ACHN (cell line): ENCODE measurements around the gene TET1.
"Not testable (repeated sequence)": the region's sequence is repeated elsewhere in the genome, so short reads cannot be mapped to it uniquely, and the experiment has no call there.

Source experiments
- DNase-seq: peaks from one replicate; pipeline ENCODE4 v3.0.0-alpha.2; 2015
- in situ Hi-C: cut with HindIII; loops from 2 replicates; pipeline ENCODE4 v1.10.0; 2017; ENCODE audit warnings: low sequenced_read_pairs, low pct_ligation_motif_present, low pct_unique_long_range_greater_than_20kb

Gene TET1

DNA sequence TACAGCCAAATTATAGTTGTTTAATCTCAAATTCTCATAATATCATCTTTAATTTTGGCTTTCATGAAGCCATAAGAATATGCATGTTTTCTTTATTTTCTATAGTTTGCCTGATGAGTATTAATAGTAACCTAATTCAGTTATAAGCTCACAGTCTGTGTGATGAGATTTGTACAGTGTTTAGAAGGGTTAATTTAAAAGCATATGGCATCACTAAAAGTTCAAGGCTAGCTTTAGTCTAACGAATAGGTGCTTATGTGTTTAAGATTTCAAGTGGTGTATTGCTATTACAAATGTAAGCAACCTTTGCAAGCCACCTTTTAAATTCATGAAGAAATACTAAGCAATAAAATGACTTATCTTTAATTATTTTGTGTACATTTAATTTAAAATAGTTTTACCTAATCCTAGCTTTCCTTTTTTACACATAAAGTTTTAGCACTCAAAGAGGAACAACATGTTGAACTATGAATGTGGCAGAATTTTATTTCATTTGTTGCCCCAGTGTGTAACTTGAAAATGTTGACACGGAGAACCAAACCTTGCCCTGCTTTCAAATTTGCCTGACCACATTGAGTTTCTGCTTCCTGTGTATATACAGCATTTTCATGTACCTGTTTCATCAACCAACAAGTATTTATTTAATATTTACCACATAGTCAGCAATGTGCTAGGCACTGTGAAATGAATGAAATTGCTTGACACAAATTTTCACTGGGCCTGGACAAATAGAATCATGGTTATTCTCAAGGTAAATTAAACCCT is 41.5 kb downstream of the TET1 start:
- in situ Hi-C loops = no loop called here
- no peak for DNase-seq

DNA sequence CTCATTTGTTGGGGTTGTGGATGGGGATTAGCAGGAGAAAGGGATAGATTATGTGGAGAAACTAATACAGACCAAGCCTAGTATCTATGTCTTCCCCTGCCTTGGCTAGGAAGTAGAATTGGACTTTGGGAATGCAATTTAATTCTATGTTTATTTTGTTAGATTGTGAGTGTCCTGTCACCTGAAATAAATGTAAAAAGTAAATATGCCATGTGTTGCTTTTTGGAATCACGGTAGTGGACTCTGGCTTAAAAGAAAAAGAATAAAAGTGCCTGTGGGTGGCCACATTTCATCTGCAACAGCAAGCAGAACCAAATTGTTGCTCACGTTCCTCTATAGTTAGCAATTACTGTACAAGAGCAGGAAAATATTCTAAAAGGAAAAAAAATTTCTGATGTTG is 42.3 kb downstream of the TET1 start:
- DNase-seq = no peak
- in situ Hi-C loops = no loop called here

DNA sequence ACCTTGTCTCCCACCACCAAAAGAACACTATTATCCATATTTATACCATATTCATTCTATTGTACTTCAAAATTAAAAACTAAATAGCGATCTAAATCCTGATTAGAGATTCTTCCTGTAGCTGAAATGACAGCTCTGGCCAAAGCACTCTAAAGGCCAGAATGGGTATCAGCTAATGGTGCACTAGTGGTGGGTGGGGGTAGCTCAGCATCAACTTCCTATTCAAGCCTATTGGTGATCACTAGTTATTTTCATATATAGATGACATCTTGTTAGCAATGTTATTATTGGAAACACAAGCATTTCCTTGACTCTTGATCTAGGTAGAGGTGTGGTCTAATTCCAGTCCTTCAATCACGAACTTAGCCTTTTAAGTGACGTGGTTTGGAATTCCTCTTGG is 43.6 kb downstream of the TET1 start:
- DNase-seq = no peak
- in situ Hi-C loops = no loop called here

DNA sequence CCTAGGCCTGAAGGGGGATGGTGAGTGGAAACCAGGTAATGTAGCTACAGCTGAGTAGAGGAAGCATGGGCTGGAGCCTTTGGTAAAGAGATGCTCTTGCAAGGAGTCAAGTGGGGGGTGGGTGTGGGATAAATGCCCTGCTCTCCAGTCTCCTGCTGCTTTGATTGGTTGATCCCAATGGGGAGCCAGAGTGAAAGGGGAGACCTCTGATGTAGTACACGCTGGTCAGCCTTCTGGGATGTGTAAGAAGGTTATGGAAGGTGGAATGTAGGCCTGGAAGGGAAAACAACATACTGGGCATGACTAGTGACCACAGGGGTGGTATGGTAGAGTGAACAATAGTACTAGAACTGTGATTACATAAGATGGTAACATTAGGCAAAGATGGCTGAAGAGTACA is 44.3 kb downstream of the TET1 start:
- no peak for DNase-seq

DNA sequence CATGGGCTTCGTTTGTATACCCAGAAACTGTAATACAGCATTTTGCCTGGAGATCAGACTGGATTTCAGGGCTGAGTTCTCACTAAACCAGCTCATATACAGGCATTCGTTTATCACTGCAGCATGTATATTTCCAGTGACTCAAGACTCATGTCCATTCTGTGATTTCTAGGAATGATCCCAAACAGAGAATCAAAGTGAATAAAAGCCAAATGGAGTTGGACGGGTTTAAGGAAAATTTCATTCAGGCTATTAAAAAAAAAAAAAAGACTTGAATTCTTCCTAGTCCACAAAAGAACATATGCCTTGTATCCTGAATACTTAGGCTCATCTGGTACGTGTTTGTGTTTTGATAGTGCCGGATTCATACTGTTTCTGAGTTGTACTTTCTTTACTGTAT is 46.8 kb downstream of the TET1 start:
- DNase-seq = no peak
- in situ Hi-C loops = no loop called here

More for the DNA sequence above, 44.3 kb downstream of the TET1 start:
- in situ Hi-C loops = no loop called here

DNA sequence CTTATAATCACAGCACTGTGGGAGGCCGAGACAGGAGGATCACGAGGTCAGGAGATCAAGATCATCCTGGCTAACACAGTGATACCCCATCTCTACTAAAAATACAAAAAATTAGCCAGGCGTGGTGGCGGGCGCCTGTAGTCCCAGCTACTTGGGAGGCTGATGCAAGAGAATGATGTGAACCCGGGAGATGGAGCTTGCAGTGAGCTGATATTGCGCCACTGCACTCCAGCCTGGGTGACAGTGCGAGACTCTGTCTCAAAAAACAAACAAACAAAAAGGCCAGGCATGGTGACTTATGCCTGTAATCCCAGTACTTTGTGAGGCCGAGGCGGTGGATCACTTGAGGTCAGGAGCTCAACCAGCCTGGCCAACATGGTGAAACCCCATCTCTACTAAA is 49.9 kb downstream of the TET1 start:
- DNase-seq, in situ Hi-C loops: not testable (repeated sequence)

DNA sequence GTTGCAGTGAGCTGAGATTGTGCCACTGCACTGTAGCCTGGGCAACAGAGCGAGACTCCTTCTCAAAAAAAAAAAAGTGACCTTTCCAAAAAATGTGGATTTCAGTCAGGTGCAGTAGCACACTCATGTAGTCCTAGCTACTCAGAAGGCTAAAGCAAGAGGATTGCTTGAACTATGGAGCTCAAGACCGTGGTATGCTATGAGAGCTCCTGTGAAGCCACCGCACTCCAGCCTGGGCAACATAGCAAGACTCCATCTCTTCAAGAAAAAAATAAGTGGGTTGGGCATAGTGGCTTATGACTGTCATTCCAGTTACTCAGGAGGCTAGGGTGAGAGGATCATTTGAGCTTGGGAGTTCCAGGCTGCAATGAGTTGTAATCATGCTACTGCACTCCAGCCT is 51.1 kb downstream of the TET1 start:
- no peak for DNase-seq
- in situ Hi-C loops = no loop called here

DNA sequence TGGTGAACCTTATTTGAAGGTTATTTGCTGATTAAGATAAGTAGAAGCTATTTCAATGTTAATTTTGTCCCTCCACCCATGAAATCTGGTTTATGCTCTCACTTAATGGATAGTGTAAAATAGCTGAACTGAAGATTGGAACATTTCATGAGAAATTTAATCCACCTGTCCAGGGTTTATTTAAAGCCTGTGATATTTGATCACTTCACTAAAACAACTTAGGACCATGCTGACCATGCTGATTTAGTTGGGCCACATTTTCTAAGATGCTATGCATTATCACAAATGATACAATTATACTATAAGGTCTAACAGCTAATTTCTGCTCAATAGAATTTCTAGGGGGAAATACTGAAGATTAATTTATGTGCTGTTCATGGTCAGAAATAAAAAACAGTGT is 53.8 kb downstream of the TET1 start:
- in situ Hi-C loops, DNase-seq: not testable (repeated sequence)

DNA sequence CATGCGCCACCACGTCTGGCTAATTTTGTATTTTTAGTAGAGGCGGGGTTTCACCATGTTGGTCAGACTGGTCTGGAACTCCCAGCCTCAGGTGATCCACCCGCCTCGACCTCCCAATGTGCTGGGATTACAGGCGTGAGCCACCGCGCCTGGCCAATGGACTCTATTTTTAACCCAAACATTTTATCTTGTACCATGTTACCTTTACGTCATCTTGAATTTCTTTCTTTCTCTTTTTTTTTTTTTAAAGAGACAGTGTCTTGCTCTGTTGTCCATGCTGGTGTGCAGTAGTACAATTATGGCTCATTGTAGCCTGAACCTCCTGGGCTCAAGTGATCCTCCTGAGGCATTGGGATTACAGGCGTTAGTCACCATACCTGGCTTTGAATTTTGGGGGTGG is 57.6 kb downstream of the TET1 start:
- in situ Hi-C loops, DNase-seq: not testable (repeated sequence)

DNA sequence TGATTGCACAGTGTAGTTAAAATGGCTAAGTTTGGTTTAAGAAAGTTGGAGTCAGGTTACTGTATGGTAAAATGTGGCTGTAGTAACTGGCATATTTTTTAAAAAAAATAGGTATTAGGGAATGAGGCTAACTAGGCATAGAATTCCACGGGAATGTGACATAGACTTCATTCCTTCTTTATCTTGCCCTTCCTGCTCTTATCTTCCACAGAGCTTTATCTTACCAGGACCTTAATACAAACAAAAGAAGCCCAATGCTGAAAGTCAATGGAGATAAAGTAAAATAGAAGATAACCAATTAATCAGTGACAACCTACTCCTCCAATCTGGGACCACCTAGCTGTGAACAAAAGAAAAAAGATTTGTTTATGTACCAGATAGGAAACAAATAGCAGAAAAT is 58.1 kb downstream of the TET1 start:
- in situ Hi-C loops = no loop called here
- no peak for DNase-seq

DNA sequence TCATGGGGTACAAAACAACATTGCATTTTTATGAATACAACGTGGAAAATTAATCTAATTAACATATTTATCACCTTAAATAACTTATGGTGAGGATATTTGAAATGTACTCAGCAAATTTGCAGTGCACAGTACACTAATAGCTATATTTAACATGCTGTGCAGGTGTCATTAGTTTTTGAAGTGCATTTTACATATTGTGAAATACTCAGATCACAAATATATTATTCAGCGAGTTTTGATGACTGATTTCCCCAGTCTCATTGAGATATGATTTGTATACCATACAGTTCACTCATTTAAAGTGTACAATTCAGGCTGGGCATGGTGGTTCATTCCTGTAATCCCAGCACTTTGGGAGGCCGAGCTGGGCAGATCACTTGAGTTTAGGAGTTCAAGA is 59.5 kb downstream of the TET1 start:
- in situ Hi-C loops = no loop called here
- DNase-seq = no peak

DNA sequence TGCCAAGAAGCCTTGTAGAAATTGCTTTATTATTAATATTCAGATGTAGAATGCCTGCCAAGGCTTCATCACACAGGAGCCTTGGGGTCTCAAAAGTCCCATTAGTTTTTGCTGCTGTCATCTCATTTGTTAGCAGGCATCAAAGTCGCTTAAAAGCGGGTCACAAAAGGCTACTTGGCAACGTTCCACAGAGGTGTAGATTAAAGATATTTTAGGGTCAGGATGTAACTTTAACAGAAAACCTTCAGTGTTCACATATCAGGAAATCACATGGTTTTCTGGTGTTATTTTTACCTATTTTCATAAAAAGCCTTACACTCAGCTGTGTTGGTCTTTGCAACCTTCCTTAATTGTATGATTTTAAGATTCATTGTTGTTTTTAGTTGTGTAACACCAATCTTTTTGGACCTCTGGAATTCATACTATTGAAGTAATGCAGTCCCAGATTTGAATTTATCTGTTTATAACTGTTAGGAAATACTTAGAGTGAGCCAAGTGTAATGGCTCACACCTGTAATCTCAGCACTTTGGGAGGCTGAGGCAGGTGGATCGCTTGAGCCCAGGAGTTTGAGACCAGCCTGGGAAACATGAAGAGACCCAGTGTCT is 65.3 kb downstream of the TET1 start:
- no peak for DNase-seq
- in situ Hi-C loops = no loop called here

DNA sequence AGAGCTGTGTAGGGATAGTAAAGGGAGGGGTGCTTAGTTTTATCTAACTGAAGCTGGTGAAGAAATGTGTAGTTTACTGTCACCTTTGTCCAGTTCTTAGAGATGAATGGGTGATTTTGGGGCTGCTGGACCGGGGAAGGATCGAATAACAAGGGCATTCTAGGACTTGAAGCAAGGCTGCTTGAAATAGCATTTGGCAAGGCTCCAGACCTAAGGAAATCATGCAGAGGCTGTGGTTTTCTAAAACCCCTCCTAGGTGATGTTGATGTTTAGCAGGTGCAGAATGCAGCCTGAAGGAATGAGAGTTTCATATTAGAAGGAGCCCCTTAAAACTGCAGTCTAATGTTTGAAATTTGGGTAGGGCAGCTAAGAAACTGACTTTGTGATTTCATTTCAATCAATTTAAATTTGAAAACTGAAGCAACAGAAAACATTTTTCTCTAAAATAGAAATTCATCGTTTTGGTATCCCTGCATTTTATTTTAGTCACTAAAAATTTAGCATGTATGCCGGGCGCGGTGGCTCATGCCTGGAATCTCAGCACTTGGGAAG is 68.5 kb downstream of the TET1 start:
- DNase-seq = no peak
- in situ Hi-C loops = no loop called here

DNA sequence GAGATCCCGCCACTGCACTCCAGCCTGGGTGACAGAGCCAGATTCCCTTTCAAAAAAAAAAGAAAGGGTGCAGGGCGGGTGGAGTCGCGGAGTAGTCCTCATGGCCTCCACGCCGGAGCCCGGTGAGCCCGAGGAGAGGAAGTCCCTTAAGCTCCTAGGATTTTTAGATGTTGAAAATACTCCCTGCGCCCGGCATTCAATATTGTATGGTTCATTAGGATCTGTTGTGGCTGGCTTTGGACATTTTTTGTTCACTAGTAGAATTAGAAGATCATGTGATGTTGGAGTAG is 72.1 kb downstream of the TET1 start:
- DNase-seq, in situ Hi-C loops: not testable (repeated sequence)

DNA sequence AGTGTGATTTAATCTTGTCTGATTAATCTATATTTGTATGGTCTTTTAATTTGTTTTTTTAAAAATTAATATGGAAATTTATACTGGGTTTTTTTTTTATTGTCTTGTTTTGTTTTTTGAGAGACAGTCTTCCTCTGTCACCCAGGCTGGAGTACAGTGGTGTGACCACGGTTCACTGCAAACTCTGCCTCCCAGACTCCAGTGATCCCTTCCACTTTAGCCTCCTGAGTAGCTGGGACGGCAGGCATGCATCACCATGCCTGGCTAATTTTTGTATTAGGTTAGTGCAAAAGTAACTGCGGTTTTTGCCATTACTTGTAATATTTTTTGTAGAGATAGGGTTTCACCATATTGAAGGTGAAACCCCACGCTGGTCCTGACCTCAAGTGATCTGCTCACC is 73.1 kb downstream of the TET1 start:
- in situ Hi-C loops = no loop called here
- DNase-seq = no peak

DNA sequence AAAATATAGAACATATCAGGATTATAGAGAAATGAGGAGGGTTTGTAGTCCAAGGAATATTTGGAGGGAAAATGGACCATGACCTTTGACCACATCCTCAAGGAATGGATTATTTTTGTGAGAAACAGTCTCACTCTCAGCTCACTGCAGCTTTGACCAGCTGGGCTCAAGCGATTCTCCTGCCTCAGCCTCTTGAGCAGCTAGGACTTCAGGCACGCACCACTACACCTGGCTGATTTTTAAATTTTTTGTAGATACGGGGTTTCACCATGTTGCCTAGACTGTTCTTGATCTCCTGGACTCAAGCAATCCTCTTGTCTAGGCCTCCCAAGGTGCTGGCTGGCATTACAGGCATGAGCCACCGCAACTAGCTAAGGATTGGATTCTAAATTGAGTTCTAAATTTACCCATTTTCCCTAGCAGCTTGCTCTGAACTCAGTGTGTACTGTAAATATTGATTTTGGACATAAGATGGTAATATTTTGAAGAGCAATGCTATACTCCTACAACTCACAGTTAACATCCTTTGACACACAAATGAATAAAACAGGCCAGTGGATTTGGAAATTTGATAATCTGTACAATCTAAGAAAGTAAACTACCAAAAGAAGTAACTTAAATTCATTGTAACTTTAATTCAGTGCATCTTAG is 73.8 kb downstream of the TET1 start:
- in situ Hi-C loops = no loop called here

DNA sequence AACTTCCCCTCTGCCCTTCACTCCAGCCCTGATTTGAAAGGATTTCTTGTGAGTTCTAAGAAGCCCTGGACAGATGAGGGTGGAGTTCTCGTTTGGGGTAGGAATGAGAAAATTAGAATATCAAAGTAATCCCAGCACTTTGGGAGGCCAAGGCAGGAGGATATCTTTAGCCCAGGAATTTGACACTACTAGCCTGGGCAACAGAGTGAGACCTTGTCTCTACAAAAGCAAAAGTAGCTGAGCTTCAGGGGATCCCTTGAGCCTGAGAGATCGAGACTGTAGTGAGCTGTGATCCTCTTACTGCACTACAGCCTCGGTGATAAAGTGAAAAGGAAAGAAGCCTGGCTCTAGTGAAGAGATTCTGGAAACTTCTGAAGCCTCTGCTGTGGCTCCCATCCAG is 76.2 kb downstream of the TET1 start:
- no peak for DNase-seq
- in situ Hi-C loops = no loop called here

More for the DNA sequence above, 73.8 kb downstream of the TET1 start:
- DNase-seq = no peak

DNA sequence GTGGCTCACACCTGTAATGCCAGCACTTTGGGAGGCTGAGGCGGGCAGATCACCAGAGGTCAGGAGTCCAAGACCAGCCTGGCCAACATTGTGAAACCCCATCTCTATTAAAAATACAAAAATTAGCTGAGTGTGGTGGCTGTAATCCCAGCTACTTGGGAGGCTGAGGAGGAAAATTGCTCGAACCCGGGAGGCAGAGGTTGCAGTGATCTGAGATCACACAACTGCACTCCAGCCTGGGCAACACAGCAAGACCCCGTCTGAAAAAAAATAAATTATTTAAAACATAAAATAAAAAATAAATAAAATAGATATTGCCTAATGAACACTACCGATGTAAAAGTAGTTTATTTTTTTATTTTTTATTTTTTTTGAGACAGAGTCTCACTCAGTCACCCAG is 83.4 kb downstream of the TET1 start:
- in situ Hi-C loops = not testable (repeated sequence)

DNA sequence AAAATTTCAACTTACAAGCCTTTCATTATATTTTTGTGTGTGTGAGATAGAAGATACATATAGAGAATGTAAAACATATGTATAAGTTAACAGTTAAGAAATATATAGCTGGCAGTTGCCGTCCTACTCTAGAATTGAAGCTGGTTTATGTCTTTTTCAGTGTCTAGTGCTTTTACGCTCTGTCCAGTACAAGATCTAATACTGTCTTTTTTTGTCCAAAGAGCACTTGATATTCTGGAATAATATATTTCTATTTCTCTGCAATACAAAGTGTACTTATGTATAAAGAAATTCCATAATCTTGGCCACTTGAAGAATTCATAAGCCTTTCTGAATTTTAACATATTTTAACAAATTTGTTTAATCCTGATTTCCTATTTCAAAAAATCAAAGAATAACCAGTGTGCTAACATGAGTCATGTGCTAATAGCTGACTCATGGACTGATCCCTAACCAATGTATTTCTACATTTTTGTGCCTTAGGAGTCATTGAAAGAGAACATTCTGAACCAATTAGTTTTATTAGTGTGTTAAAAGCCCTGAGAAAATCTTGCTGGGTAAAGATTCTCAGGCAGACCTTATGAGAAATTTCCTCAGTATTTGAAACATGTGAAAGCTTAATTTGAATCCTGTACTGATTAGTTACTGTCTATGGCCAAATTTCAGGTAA is 87.7 kb downstream of the TET1 start:
- DNase-seq = peak; percentile 73
- in situ Hi-C loops = no loop called here

More for the DNA sequence above, 83.4 kb downstream of the TET1 start:
- not testable (repeated sequence) for DNase-seq
